ENCODE data around the gene RARG.
A peak's percentile ranks its signal among the peaks of the same experiment; 100 is the strongest.

The RARG gene

GRCh38 chr12:53219292-53219955, 12.6 kb downstream of the RARG start:
- TF ChIP-seq CTCF (IDR thresholded peaks at IDR 0.05; ENCODE audit: control extremely low read depth, extremely low read depth, low read depth, missing control alignments): no peak
- CTCF ChIA-PET: interaction anchor here (0.6 to 17.4 kb wide), 18 partner anchors 9 to 153 kb away, joined by 3 to 206 read pairs (median 3); partner anchors contain the start of genes AAAS, ESPL1 and ITGB7
- peak; percentile 66 for DNase-seq (ENCODE audit: extremely low spot score)
- POLR2A ChIA-PET: interaction anchor here (0.5 to 1.8 kb wide), 8 partner anchors 14 to 238 kb away, joined by 3 to 7 read pairs (median 4); partner anchors contain the start of genes CSAD, MYG1, PFDN5 and ZNF740

GRCh38 chr12:53218551-53219291, 13.3 kb downstream of the RARG start:
- POLR2A ChIA-PET: interaction anchor here (0.6 to 1.8 kb wide), 4 partner anchors 13 to 77 kb away, joined by 3 to 7 read pairs (median 4); partner anchors contain the start of gene PFDN5
- CTCF ChIA-PET: interaction anchor here (0.9 to 17.4 kb wide), 14 partner anchors 9 to 152 kb away, joined by 3 to 206 read pairs (median 3); partner anchors contain the start of genes AAAS and ITGB7
- no peak for TF ChIP-seq CTCF (IDR thresholded peaks at IDR 0.05; ENCODE audit: control extremely low read depth, extremely low read depth, low read depth, missing control alignments)
- no peak for DNase-seq (ENCODE audit: extremely low spot score)

- no peak for DNase-seq (ENCODE audit: extremely low spot score)
- TF ChIP-seq CTCF (IDR thresholded peaks at IDR 0.05; ENCODE audit: control extremely low read depth, extremely low read depth, low read depth, missing control alignments): no peak
- POLR2A ChIA-PET: no interaction called here
- CTCF ChIA-PET: interaction anchor here (0.8 to 17.4 kb wide), 8 partner anchors 8 to 127 kb away, joined by 3 to 206 read pairs (median 3); partner anchors contain the start of gene AAAS
Measured at GRCh38 chr12:53217931-53218307, 14.1 kb downstream of the RARG start.

GRCh38 chr12:53217051-53217930, 14.7 kb downstream of the RARG start:
- TF ChIP-seq CTCF (IDR thresholded peaks at IDR 0.05; ENCODE audit: control extremely low read depth, extremely low read depth, low read depth, missing control alignments): no peak
- POLR2A ChIA-PET: no interaction called here
- CTCF ChIA-PET: interaction anchor here (0.7 to 19.5 kb wide), 14 partner anchors 7 to 128 kb away, joined by 3 to 383 read pairs (median 6); partner anchors contain the start of genes AAAS, ESPL1, ITGB7 and MYG1
- no peak for DNase-seq (ENCODE audit: extremely low spot score)

- CTCF ChIA-PET: interaction anchor here (1.1 to 19.5 kb wide), 17 partner anchors 8 to 293 kb away, joined by 3 to 383 read pairs (median 7); partner anchors contain the start of genes AAAS, ESPL1, ITGB7 and MYG1
Measured at GRCh38 chr12:53215497-53215896, 16.5 kb downstream of the RARG start.

More at GRCh38 chr12:53215497-53215896, 16.5 kb downstream of the RARG start:
- POLR2A ChIA-PET: no interaction called here
- no peak for TF ChIP-seq CTCF (IDR thresholded peaks at IDR 0.05; ENCODE audit: control extremely low read depth, extremely low read depth, low read depth, missing control alignments)
- no peak for DNase-seq (ENCODE audit: extremely low spot score)

Data from GM10248 (cell line).